ENCODE data around the gene TMUB1.

GRCh38 chr7:151074817-151075661, 8.3 kb downstream of the TMUB1 start:
- TF ChIP-seq CTCF (IDR thresholded peaks at IDR 0.05; ENCODE audit: low read length) (no peak), EZH2 (IDR thresholded peaks at IDR 0.05; ENCODE audit: borderline replicate concordance, low read length) (no peak)
